ENCODE data around the gene TPGS2.
A peak's percentile ranks its signal among the peaks of the same experiment; 100 is the strongest.
"Not testable (repeated sequence)": the region's sequence is repeated elsewhere in the genome, so short reads cannot be mapped to it uniquely, and the experiment has no call there.

TPGS2 gene, protein sequence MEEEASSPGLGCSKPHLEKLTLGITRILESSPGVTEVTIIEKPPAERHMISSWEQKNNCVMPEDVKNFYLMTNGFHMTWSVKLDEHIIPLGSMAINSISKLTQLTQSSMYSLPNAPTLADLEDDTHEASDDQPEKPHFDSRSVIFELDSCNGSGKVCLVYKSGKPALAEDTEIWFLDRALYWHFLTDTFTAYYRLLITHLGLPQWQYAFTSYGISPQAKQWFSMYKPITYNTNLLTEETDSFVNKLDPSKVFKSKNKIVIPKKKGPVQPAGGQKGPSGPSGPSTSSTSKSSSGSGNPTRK

GRCh38 chr18:36828630-36829361, at the start of gene TPGS2, which contains the start of gene KIAA1328:
Gene TPGS2 (minus strand): TSS chr18:36829002. CDS start chr18:36828767, 235 bp downstream.
Gene KIAA1328 (plus strand): TSS chr18:36829127. CDS start chr18:36829139, 12 bp downstream.
- DNase-seq = peak; percentile 91

- not testable (repeated sequence) for DNase-seq
These were observed 45.0 kb upstream of the TPGS2 start for GRCh38 chr18:36873826-36874225.

DNA sequence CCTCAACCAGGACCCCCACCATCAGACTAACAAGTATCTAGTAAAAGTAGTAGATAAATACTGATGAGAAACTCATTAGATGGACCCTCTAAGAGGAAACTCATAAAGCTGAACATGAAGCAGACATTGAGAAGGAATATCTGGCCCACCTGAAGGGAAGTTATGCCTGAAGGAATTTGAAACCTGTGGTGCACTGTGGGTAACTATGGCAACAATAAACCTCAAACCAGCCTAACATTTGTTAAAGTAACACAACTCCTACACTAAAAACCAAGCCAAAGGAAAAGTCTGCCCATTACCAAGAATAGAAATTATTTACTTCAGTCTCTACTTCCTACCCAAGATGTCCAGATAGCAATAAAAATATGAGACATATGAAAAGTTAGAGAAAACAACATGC, 43.5 kb upstream of the TPGS2 start:
- no peak for DNase-seq

- DNase-seq = no peak
These were observed 43.0 kb upstream of the TPGS2 start for GRCh38 chr18:36871801-36872200.

DNA sequence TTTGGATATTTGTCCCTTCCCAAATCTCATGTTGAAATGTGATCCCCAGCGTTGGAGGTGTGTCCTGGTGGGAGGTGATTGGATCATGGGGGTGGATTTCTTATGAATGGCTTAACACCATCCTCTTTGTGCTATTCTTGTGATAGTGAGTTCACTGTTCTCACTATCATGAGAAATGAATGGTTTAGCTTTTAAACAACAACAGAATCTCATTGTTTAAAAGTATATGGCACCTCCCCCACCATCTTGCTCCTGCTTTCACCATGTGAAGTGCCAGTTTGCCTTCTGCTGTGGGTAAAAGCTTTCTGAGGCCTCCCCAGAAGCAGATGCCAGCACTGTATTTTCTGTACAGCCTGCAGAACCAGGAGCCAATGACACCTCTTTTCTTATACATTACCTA, 38.3 kb upstream of the TPGS2 start:
- no peak for DNase-seq

GRCh38 chr18:36862182-36862581, 33.4 kb upstream of the TPGS2 start:
- DNase-seq = no peak

DNA sequence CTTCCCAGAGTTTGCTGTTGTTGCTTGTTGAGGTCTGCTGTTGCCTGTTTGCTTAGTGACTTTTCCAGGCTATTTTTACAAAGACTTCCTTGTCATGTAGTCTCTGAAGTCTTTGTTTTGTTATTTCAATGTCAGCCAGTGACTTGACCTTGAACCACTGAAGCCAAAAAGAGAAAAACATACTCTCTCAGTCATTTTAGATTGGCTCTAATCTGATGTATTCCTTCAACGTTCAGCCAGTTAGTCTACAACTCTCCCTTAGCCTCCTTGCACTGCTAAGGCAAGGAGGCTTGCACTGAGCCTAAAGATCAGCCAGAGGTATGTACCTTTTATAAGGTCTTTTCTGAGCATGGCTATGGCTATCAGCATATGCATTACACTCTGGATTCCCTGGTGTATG, 28.0 kb upstream of the TPGS2 start:
- DNase-seq = no peak

DNA sequence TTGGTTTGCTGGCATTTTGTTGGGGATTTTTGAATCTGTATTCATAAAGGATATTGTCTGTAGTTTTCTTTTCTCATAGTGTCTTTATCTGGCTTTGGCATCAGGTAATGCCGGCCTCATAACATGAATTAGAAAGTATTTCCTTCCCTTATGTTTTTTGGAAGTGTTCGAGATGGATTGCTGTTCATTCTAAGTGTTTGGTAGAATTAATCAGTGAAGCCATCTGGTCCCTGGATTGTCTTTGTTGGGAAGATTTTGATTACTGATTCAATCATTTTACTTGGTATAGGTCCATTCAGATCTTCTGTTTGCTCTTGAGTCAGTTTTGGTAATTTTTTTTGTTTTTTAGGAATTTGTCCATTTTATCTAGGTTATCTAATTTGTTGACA, 22.4 kb upstream of the TPGS2 start:
- no peak for DNase-seq

DNA sequence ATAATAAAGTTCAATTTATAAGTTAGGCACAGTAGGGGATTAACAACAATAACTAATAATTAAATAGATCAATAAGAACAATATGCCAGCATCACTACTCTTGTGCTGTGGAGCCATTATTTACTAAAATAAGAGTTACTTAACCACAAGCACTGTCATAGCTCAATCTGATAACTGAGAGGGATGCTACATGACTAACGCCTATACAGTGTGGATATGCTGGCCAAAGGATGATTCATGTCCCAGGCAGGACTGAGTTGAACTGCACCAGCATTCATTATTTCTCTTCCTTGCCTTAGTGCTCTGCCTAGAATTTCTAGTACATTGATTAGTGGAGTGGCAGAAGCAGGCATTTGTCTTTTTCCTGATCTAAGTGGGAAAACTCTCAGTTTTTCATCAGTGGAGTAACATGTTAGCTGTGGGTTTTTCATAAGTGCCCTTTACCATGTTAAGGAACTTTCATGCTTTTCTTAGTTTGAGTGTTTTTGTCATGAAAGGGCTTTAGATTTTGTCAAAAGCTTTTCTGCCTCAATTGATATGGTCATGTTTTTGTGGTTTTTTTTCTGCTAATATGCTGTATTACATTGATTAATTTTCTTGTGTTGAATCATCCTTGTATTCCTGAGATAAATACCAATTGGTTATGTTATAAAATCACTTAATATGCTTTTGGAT, 21.9 kb upstream of the TPGS2 start:
- DNase-seq = peak; percentile 94

DNA sequence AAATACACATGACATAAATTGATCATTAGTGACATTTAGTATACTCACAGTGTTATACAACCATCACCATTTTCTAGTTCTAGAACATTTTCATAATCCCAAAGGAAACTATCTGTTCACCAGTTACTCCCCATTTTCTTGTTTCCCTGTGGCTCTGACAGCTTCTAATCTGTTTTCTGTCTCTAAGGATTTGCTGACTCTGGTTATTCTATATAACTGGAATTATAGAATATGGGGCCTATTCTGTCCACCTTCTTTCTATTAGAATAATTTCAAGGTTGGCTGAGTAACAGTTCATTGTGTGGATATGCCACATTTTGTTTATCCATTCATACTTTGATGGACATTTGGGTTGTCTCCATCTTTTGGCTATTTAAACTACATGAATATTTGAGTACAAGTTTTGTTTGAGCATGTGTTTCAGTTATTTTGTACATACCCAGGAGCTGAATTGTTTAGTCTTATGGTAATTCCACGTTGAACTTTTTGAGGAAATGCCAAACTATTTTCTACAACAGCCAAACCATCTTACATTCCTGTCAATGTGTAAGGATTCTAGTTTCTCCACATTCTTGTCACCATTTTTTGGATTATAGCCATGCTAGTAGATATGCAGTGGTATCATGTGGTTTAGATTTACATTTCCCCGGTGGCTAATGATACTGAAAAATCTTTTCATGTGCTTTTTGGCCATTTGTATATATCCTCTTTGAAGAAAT, 20.6 kb upstream of the TPGS2 start:
- DNase-seq = peak; percentile 92

GRCh38 chr18:36848609-36849008, 19.8 kb upstream of the TPGS2 start:
- no peak for DNase-seq

DNA sequence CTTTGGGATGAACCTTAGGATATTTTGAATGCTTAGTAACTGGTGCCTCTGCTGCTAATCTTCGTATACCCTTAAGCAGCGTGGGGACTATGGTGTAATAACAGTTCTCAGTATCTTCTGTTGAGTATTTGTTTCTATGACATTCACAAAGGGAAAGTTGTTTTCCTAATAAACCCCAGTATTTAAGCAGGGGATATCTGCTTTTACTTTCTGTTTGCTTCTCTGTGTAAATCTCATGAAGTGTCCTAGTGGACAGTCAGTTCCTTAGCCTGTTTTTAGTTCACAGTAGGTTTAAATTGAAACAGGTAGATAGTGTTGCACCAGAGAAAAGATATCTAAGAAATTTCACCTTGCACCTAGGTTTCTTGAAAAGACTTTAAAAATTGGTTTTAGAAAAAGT, 15.0 kb upstream of the TPGS2 start:
- no peak for DNase-seq

DNA sequence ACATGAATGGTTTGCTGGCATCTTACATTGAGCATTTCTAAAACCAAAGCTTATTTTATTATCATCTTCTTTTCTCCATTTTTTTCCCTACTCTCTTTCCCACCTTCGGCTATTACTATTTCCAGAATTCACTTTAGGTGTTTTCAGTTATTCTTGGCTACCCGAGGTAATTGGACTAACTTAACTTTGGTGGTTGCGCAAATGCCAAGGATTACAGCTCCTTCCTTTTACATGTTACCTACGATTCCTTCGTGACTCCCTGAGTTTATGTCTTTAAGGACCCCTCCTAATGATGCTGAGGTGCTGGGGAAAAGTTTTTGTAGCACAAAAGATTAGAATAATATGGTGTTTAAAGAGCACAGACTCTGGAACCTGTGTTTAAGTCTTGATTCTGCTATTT, 14.4 kb upstream of the TPGS2 start:
- DNase-seq = no peak

- DNase-seq = no peak
These were observed 11.0 kb upstream of the TPGS2 start for GRCh38 chr18:36839835-36840234.

GRCh38 chr18:36835927-36836326, 7.1 kb upstream of the TPGS2 start:
- no peak for DNase-seq

GRCh38 chr18:36833120-36833519, 4.3 kb upstream of the TPGS2 start:
- DNase-seq = no peak

- peak; percentile 27 for DNase-seq
These were observed 2.3 kb upstream of the TPGS2 start for GRCh38 chr18:36831139-36831538.

DNA sequence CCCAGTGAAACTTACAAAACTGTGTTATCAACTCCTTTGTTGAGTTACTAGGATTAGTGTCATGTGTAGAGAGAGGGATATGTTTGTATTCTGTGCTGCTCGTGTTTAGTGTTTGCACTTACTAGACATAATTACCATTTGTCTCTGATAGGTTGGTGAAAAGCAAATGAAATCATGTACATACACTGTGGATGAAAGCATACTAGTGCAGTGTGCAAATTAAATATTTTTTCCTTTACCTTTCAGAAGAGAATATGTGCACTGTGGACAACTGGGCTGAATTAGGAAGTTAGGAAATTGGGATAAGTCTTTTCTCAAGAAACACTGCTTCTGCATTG, 1.3 kb upstream of the TPGS2 start:
- no peak for DNase-seq

GRCh38 chr18:36829362-36830157, 758 bp upstream of the TPGS2 start:
- DNase-seq = peak; percentile 14

GRCh38 chr18:36828157-36828629, 609 bp downstream of the TPGS2 start:
- peak; percentile 75 for DNase-seq

DNA sequence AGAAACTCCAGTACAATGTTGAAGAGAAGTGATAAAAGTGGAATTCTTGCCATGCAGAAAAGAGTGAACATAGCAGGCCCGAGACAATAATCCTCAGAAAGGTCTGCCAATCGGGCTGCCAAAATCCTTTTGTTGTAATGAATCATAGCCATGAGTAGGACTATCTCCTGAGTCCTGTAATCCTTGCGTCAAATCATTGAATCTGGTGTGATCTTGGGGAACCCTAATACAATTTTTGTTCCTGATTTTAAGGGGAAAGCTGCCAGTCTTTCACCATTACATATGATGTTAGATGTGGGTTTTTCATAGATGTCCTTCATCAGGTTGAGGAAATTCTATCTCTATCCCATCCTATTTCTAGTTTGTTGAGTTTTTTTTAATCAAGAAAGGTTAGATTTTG, 2.2 kb downstream of the TPGS2 start:
- no peak for DNase-seq

GRCh38 chr18:36825526-36825925, 3.3 kb downstream of the TPGS2 start:
- DNase-seq = no peak

Data from fibroblast of skin of right biceps (primary cell).